COLO668 (cell line): ENCODE results near the gene APOL3.
"Not testable (repeated sequence)": the region's sequence is repeated elsewhere in the genome, so short reads cannot be mapped to it uniquely, and the experiment has no call there.

ENCODE experiments used
- DNase-seq: peaks from one replicate; lab custom pipeline; 2025; ENCODE audit not compliant: unreplicated experiment; lab: John Stamatoyannopoulos, UW

APOL3 gene

GRCh38 chr22:36160499-36160942 is at the start of gene APOL3:
Gene APOL3 (minus strand): TSS chr22:36160755. CDS start chr22:36149055, 11,700 bp downstream.
- no peak for DNase-seq

GRCh38 chr22:36210224-36210623 is 49.7 kb upstream of the APOL3 start:
- DNase-seq, result no peak

- not testable (repeated sequence) for DNase-seq
These were observed 48.9 kb upstream of the APOL3 start for GRCh38 chr22:36209488-36209908.

- no peak for DNase-seq
These were observed 48.4 kb upstream of the APOL3 start for GRCh38 chr22:36208914-36209313.

- DNase-seq, result no peak
These were observed 47.7 kb upstream of the APOL3 start for GRCh38 chr22:36208162-36208765.

GRCh38 chr22:36206255-36206654 is 45.7 kb upstream of the APOL3 start:
- DNase-seq, result no peak

GRCh38 chr22:36205573-36205972 is 45.0 kb upstream of the APOL3 start:
- DNase-seq, result not testable (repeated sequence)

GRCh38 chr22:36204632-36205015 is 44.1 kb upstream of the APOL3 start:
- DNase-seq, result no peak

- no peak for DNase-seq
These were observed 43.6 kb upstream of the APOL3 start for GRCh38 chr22:36204001-36204631.

- not testable (repeated sequence) for DNase-seq
These were observed 42.9 kb upstream of the APOL3 start for GRCh38 chr22:36203441-36203840.

- not testable (repeated sequence) for DNase-seq
These were observed 42.4 kb upstream of the APOL3 start for GRCh38 chr22:36202906-36203305.

GRCh38 chr22:36201630-36202319 is 41.2 kb upstream of the APOL3 start, which contains the start of gene APOL4:
Gene APOL4 (minus strand): TSS chr22:36201809. CDS start chr22:36201734, 75 bp downstream.
- no peak for DNase-seq

- not testable (repeated sequence) for DNase-seq
These were observed 40.5 kb upstream of the APOL3 start for GRCh38 chr22:36201025-36201424.

- no peak for DNase-seq
These were observed 38.5 kb upstream of the APOL3 start for GRCh38 chr22:36199001-36199551.

GRCh38 chr22:36198536-36198935 is 38.0 kb upstream of the APOL3 start:
- no peak for DNase-seq

GRCh38 chr22:36197514-36198146 is 37.1 kb upstream of the APOL3 start:
- DNase-seq, result no peak

- no peak for DNase-seq
These were observed 36.5 kb upstream of the APOL3 start for GRCh38 chr22:36197065-36197440.

- DNase-seq, result no peak
These were observed 35.9 kb upstream of the APOL3 start for GRCh38 chr22:36196254-36197064.

- peak; percentile 22 for DNase-seq
These were observed 34.4 kb upstream of the APOL3 start for GRCh38 chr22:36194971-36195370.

GRCh38 chr22:36194385-36194784 is 33.8 kb upstream of the APOL3 start:
- DNase-seq, result no peak
